AG09319 (cell line): Measurements from ENCODE around the gene BTBD6.
"Not testable (repeated sequence)": the region's sequence is repeated elsewhere in the genome, so short reads cannot be mapped to it uniquely, and the experiment has no call there.

Experiments
- DNase-seq: peaks from one replicate; pipeline ENCODE4 v3.0.0-alpha.2; 2010; ENCODE audit warnings: low read depth; ENCODE audit errors: extremely low read depth
- TF ChIP-seq, protein P1 (sequence below): IDR thresholded peaks from 2 replicates; pipeline ENCODE4 v1.5.1; 2011; ENCODE audit warnings: low read depth, mild to moderate bottlenecking, inconsistent platforms, low read length, moderate library complexity

BTBD6 gene

DNA sequence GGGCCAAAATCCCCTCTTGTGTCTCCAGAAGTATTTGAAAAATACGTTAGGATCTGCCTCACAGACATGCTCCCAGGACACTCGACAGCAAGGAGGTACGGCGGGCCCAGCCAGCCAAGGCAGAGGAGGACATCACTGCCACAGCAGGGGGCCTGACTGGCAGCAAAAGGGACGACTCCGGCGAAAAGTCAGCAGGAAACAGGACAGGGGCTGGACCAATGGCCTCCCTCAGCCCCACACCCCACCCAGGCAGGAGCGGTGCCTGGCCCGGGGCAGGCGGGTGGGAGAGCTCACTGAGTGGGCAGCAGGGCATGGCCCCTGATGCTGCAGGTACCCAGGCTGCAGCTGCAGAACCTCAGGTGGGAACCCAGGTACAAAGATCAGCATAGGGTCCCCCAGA, 34.7 kb downstream of the BTBD6 start:
- DNase-seq = no peak
- TF ChIP-seq, protein P1, sequence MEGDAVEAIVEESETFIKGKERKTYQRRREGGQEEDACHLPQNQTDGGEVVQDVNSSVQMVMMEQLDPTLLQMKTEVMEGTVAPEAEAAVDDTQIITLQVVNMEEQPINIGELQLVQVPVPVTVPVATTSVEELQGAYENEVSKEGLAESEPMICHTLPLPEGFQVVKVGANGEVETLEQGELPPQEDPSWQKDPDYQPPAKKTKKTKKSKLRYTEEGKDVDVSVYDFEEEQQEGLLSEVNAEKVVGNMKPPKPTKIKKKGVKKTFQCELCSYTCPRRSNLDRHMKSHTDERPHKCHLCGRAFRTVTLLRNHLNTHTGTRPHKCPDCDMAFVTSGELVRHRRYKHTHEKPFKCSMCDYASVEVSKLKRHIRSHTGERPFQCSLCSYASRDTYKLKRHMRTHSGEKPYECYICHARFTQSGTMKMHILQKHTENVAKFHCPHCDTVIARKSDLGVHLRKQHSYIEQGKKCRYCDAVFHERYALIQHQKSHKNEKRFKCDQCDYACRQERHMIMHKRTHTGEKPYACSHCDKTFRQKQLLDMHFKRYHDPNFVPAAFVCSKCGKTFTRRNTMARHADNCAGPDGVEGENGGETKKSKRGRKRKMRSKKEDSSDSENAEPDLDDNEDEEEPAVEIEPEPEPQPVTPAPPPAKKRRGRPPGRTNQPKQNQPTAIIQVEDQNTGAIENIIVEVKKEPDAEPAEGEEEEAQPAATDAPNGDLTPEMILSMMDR = no peak

DNA sequence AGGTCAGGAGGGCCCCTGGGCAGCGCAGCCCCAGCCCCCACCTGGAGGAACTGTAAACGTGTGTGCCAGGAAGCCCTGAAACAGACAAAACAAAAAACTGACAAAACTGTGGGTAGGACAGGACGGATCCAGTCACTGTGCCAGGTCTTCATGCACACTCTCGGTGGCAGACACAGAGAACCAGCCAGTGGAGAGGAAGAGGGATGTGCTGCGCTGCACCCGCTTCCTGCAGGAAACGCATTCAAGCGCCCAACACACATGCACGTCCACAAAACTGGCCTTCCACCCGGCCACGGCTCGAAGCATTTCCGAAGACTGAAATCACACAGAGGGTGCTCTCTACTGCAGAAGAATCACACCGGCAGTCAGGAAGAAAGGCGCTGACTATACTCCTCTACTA, 35.6 kb downstream of the BTBD6 start:
- TF ChIP-seq, protein P1 = no peak
- no peak for DNase-seq

DNA sequence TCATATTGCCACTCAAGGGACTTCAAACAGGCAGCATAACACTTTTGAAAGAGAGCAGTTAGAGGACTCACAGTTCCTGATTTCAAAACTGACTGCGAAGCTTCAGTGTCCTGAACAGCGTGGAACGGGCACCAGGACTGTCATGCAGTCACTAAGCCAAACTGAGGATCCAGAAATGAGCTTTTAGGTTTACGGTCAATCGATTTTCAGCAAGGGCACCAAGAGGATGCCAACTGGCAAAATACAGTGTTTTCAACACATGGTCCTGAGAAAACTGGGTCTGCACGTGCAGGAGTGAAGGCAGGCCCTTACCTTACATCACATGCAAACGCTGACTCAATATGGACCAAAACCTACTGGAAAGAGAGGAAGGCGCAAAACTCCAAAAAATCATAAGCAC, 36.8 kb downstream of the BTBD6 start:
- TF ChIP-seq, protein P1 = no peak
- DNase-seq = no peak

DNA sequence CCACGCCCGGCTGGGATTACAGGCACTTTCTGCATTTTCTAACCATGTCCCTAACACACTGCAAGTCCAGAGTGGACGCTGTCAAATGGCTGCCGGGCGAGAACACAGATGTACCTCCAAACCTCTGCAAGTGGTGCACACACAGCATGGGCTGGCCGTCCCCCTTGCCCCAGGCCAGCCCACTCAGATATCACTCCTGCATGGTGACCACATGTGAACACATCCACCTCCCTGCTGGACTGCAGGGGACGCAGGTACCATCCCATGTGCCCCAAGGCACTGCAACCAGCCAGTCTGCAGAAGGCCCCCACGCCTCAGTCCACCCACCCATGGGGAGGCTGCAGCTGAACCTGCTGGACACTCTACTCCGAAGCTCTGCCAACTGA, 38.4 kb downstream of the BTBD6 start:
- TF ChIP-seq, protein P1 = no peak
- DNase-seq = no peak

DNA sequence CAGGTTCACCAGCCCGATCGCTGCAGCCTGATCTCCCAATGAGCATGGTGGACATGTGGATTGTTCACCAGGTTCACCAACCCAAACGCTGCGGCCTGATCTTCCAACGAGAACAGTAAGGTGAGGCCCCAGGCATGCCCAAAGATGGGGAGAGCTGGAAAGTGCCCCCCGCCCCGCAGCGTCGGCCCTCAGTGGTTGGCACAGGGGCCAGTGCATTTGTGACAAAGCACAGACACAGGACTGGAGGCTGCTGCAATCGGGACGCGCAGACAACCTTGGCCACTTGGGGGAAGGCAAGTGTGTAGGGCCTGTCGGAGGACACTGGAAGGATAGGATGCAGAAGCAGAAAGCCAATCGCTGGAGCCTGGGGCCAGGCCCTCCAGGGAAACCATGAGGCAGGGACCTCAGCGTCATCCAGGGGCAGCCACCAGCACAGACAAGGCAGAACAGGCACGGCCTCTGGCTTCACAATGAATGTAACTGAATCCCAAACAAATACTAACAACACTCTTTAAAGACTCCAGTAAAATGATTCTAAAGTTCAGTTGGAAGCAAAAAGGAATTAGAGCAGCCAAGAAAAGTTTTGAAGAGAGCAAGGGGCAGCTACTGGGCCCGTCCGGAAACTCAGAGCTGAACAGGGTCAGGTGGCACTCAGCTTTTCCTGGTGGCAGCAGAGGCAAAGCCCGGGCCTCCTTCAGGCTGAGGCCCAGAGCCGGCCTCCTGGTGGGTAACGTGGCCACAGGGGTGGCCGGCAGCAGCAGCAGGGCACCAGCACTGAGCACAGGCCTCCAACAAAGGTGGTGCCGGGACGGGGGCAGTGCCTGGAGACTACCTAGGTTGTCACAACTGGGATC, 39.1 kb downstream of the BTBD6 start:
- TF ChIP-seq, protein P1 = no peak
- DNase-seq = no peak

GRCh38 chr14:105288936-105289335, 40.6 kb downstream of the BTBD6 start:
- DNase-seq = not testable (repeated sequence)

- no peak for DNase-seq
- TF ChIP-seq, protein P1 = no peak
Measured at GRCh38 chr14:105290621-105291346, 42.5 kb downstream of the BTBD6 start.
